Progenitor cell of endocrine pancreas (in vitro differentiated cells): Measurements from ENCODE around the gene TMEM9. TPM values are rescaled to one million over a fixed set of nuclear protein-coding genes. Genes with fewer than 3 reads are reported as not detected.
A peak's percentile ranks its signal among the peaks of the same experiment; 100 is the strongest.

Experiments used
- DNase-seq: peaks from one replicate; pipeline ENCODE4 v3.0.0; 2021; ENCODE audit warnings: low spot score; ENCODE audit not compliant: unreplicated experiment
- H3K27ac Mint-ChIP-seq: 2 replicates; pipeline ENCODE4 v1.8.0; 2021; ENCODE audit warnings: mild to moderate bottlenecking, moderate library complexity, mixed read lengths
- H3K27me3 Mint-ChIP-seq: 2 replicates; pipeline ENCODE4 v1.8.0; 2021; ENCODE audit warnings: mixed read lengths
- H3K36me3 Mint-ChIP-seq: 2 replicates; pipeline ENCODE4 v1.8.0; 2022; ENCODE audit warnings: mixed read lengths; ENCODE audit not compliant: insufficient read depth
- H3K4me1 Mint-ChIP-seq: 2 replicates; pipeline ENCODE4 v1.8.0; 2021; ENCODE audit warnings: low read depth, mixed read lengths
- H3K4me3 Mint-ChIP-seq: 2 replicates; pipeline ENCODE4 v1.8.0; 2021; ENCODE audit warnings: low read depth, mild to moderate bottlenecking, moderate library complexity, mixed read lengths
- H3K9me3 Mint-ChIP-seq: 2 replicates; pipeline ENCODE4 v1.8.0; 2021; ENCODE audit warnings: low read depth, mixed read lengths
- CTCF ChIP-seq: fragments of 200-600 bp; sonication (generic); IDR thresholded peaks from one replicate; pipeline ENCODE4 v1.5.0; 2021; ENCODE audit warnings: antibody characterized with exemption, mild to moderate bottlenecking; ENCODE audit not compliant: unreplicated experiment
- total RNA-seq: library from RNA; stranded (reverse); gene quantifications from 2 replicates; pipeline ENCODE4 v1.2.1, GENCODE V29; 2021

Gene TMEM9
- total RNA-seq, 1 donor from 2014 or later, result 146 TPM

GRCh38 chr1:201170533-201171062 lies 16.3 kb upstream of the TMEM9 start:
- Mint-ChIP-seq H3K27ac (peak overlapping the region; percentile 98), H3K4me1 (peaks cover 66% of the 10 kb centered on the region), H3K9me3 (no peaks in the 10 kb centered on the region), H3K27me3 (no peaks in the 10 kb centered on the region), H3K4me3 (peak overlapping the region; percentile 79), H3K36me3 (no peaks in the 10 kb centered on the region)
- no peak for TF ChIP-seq CTCF
- DNase-seq, result peak; percentile 92

DNA sequence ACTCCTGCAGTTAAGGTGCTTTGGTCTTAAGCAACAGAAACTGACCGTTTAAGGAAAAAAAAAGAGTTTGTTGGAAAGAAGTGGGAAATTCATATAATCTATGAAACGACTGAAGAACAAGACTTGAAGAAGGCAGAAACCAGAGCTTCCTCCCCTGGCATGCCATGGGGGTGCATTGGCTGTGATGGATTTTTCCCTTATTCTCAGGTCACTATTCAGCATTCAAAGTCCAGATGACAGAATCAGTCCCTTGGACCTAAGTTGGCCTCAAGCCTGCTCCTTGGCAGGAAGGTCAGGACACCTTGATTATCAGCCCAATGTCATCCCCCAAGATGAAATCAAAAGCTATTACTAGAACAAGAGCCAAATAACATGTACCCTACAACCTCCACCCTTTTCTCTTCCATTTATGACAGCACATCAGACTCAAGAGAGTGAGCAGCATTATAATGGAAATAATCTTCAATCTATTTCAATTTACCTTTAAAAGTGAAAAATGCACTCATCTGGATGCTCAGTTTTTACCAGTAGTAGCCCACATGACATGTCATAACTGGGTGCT lies 15.8 kb upstream of the TMEM9 start:
- Mint-ChIP-seq H3K4me1 (peaks cover 64% of the 10 kb centered on the region), H3K9me3 (no peaks in the 10 kb centered on the region), H3K36me3 (no peaks in the 10 kb centered on the region), H3K27ac (peak overlapping the region; percentile 98), H3K4me3 (peak overlapping the region; percentile 79), H3K27me3 (no peaks in the 10 kb centered on the region)
- no peak for TF ChIP-seq CTCF
- no peak for DNase-seq

DNA sequence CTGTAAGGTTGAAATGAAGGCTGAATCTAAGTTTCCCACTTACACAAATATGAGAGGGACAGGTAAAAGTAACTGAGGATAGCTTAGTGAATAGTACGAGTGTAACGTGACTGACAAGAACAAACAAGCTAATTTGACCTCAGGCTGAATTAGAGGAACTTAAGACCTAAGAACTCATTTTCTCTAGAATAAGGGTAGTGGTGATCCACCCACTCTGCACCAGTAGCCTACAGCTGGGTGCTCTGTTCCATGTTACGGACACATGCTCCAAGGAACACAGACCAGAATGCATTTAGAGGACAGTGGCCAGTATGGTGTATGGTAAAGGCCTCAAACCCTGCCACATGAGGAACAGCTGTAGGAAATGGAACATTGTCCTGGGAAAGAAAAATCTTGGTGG lies 14.9 kb upstream of the TMEM9 start:
- Mint-ChIP-seq H3K27me3 (no peaks in the 10 kb centered on the region), H3K4me3 (no peak overlapping the region), H3K9me3 (no peaks in the 10 kb centered on the region), H3K27ac (peak overlapping the region; percentile 50), H3K36me3 (no peaks in the 10 kb centered on the region), H3K4me1 (peaks cover 61% of the 10 kb centered on the region)
- TF ChIP-seq CTCF, result no peak
- no peak for DNase-seq

DNA sequence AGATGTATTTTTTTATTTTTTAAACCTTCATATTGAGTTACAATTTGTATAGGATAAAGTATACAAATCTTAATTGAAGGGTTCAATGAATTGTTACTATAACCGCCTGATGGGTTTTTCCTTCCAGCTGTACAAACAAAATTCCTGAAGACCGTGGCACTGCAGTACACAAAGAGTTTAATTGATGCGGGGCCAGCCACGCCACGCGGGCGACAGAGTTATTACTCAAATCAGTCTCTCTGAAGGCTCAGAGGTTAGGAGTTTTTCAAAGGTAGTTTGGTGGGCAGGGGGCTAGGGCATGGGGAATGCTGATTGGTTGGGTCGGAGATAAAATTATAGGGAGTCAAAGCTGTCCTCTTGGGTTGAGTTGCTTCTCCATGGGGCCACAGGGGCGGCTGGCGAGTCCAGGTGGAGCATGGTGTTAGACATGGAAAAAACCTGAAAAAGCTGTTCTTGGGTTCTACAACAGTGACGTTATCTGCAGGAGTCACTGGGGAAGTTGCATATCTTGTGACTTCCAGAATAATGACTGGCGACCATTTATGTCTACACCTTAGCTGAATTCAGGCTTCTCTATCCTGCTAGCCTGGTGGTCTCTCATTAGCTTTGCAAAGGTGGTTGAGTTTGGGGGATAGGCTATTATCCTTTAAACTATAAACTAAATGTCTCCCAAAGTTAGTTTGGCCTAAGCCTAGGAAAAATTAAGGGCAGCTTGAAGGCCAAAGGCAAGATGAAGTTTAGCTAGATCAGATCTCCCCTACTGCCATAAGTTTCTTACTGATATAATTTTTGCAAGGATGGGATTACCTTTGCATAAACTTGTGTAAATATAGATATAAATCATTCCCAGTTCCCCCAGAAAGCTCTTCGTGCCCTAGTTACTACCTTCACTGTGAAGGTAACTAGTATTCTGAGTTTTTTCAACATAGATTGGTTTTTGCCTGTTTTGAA lies 13.0 kb upstream of the TMEM9 start:
- H3K27me3 Mint-ChIP-seq, result no peaks in the 10 kb centered on the region
- H3K4me3 Mint-ChIP-seq, result peak overlapping the region; percentile 25
- H3K9me3 Mint-ChIP-seq, result no peaks in the 10 kb centered on the region
- TF ChIP-seq CTCF, result no peak
- no peaks in the 10 kb centered on the region for H3K36me3 Mint-ChIP-seq
- H3K27ac Mint-ChIP-seq, result peak overlapping the region; percentile 95
- H3K4me1 Mint-ChIP-seq, result peaks cover 52% of the 10 kb centered on the region
- no peak for DNase-seq

DNA sequence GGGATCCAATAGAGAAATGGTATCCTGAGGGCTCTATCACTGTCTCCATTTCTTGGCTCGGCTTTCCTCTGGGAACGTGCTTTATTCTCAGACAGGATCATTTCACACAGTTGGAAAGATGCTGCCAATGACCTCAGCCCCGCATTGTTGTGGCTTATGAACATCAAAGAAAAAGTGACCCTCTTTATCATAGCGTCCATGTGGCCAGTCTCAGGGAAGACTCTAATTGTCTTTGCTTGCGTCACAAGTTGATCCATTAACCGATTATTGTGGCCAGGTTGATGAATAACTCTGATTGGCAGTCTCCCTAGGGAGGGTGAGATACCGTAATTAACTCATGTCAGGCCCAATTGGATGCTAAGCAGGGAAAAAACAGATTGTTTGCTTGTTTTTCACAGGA lies 10.4 kb upstream of the TMEM9 start:
- no peaks in the 10 kb centered on the region for H3K27me3 Mint-ChIP-seq
- H3K4me1 Mint-ChIP-seq, result peaks cover 38% of the 10 kb centered on the region
- no peak for DNase-seq
- no peak for TF ChIP-seq CTCF
- H3K27ac Mint-ChIP-seq, result no peak overlapping the region
- no peaks in the 10 kb centered on the region for H3K36me3 Mint-ChIP-seq
- no peak overlapping the region for H3K4me3 Mint-ChIP-seq
- H3K9me3 Mint-ChIP-seq, result no peaks in the 10 kb centered on the region
